Testis (tissue), 2 donors: ENCODE measurements around the gene PKD2L1.
"Not testable (repeated sequence)": the region's sequence is repeated elsewhere in the genome, so short reads cannot be mapped to it uniquely, and the experiment has no call there.

Experiments
- CTCF ChIP-seq, 3 experiments: fragments of 450-650 bp in 2 of 3; fragments of 200-600 bp in 1 of 3; sonication (generic) in 1 of 3; IDR thresholded peaks; one replicate each; pipeline ENCODE4 v1.5.1; 2016 to 2019; ENCODE audit warnings: antibody characterized with exemption in 3 of 3, mild to moderate bottlenecking in 2 of 3, moderate library complexity in 1 of 3
- POLR2A ChIP-seq: fragments of 450-650 bp; IDR thresholded peaks from one replicate; pipeline ENCODE4 v1.6.1; 2017; ENCODE audit warnings: antibody characterized with exemption, mild to moderate bottlenecking, moderate library complexity

GRCh38 chr10:100276971-100277370, 53.1 kb downstream of the PKD2L1 start:
- not testable (repeated sequence) for TF ChIP-seq CTCF (IDR thresholded peaks at IDR 0.05); POLR2A
